Neutrophil (primary cell): ENCODE data around the gene PTTG1IP2.

ENCODE experiments used
- H3K27ac ChIP-seq: fragments of 200-600 bp; sonication (generic); 2 replicates; pipeline ENCODE4 v1.5.1; 2016; ENCODE audit warnings: mild to moderate bottlenecking, moderate library complexity
- H3K27me3 ChIP-seq: fragments of 200-600 bp; sonication (generic); 2 replicates; pipeline ENCODE4 v1.6.0; 2016; ENCODE audit warnings: mild to moderate bottlenecking
- H3K36me3 ChIP-seq: fragments of 200-600 bp; sonication (generic); 2 replicates; pipeline ENCODE4 v1.5.1; 2017
- H3K4me1 ChIP-seq, 2 experiments: fragments of 200-600 bp in 1 of 2; sonication (generic) in 1 of 2; 1 replicate in 1 of 2; 2 replicates in 1 of 2; pipeline versions ENCODE4 v1.5.1 to v1.6.1; 2013 to 2016; ENCODE audit warnings: low read depth in 1 of 2, low read length in 1 of 2, mild to moderate bottlenecking in 1 of 2, moderate library complexity in 1 of 2; ENCODE audit not compliant: control insufficient read depth in 1 of 2, insufficient read depth in 1 of 2
- H3K4me3 ChIP-seq, 2 experiments: fragments of 200-600 bp in 1 of 2; sonication (generic) in 1 of 2; 1 replicate in 1 of 2; 2 replicates in 1 of 2; pipeline ENCODE4 v1.5.1; 2013 to 2016; ENCODE audit warnings: low read depth in 1 of 2, low read length in 1 of 2, mild to moderate bottlenecking in 1 of 2, moderate library complexity in 1 of 2
- H3K9me3 ChIP-seq: fragments of 200-600 bp; sonication (generic); 2 replicates; pipeline ENCODE4 v1.5.1; 2016
- CTCF ChIP-seq: fragments of 200-600 bp; sonication (generic); IDR thresholded peaks from 2 replicates; pipeline ENCODE4 v1.5.1; 2016; ENCODE audit warnings: antibody characterized with exemption

PTTG1IP2 gene

GRCh38 chr7:90518630-90519029 lies 49.2 kb downstream of the PTTG1IP2 start:
- Histone ChIP-seq H3K4me3 (no peak overlapping the region), H3K4me1 (no peaks in the 10 kb centered on the region), H3K9me3 (no peaks in the 10 kb centered on the region), H3K27ac (no peak overlapping the region), H3K36me3 (no peaks in the 10 kb centered on the region), H3K27me3 (peaks cover 16% of the 10 kb centered on the region)
- TF ChIP-seq CTCF, result no peak

GRCh38 chr7:90520484-90520883 lies 51.0 kb downstream of the PTTG1IP2 start:
- Histone ChIP-seq H3K36me3 (no peaks in the 10 kb centered on the region), H3K27me3 (peaks cover 16% of the 10 kb centered on the region), H3K4me1 (no peaks in the 10 kb centered on the region), H3K4me3 (no peak overlapping the region), H3K9me3 (no peaks in the 10 kb centered on the region), H3K27ac (no peak overlapping the region)
- TF ChIP-seq CTCF, result no peak

- no peak for TF ChIP-seq CTCF
- Histone ChIP-seq H3K36me3 (no peaks in the 10 kb centered on the region), H3K27ac (no peak overlapping the region), H3K27me3 (no peaks in the 10 kb centered on the region), H3K9me3 (no peaks in the 10 kb centered on the region), H3K4me1 (no peaks in the 10 kb centered on the region), H3K4me3 (no peak overlapping the region)
Measured at GRCh38 chr7:90530263-90530662, 60.8 kb downstream of the PTTG1IP2 start.

- no peak overlapping the region for H3K4me3 ChIP-seq
- no peak for TF ChIP-seq CTCF
- H3K9me3 ChIP-seq, result no peaks in the 10 kb centered on the region
- no peak overlapping the region for H3K27ac ChIP-seq
- H3K27me3 ChIP-seq, result no peaks in the 10 kb centered on the region
- no peaks in the 10 kb centered on the region for H3K4me1 ChIP-seq
- H3K36me3 ChIP-seq, result no peaks in the 10 kb centered on the region
Measured at GRCh38 chr7:90532231-90532929, 62.9 kb downstream of the PTTG1IP2 start.

- no peak overlapping the region for H3K27ac ChIP-seq
- H3K4me3 ChIP-seq, result no peak overlapping the region
- H3K4me1 ChIP-seq, result no peaks in the 10 kb centered on the region
- no peak for TF ChIP-seq CTCF
- no peaks in the 10 kb centered on the region for H3K27me3 ChIP-seq
- no peaks in the 10 kb centered on the region for H3K36me3 ChIP-seq
- H3K9me3 ChIP-seq, result no peaks in the 10 kb centered on the region
Measured at GRCh38 chr7:90536449-90536848, 67.0 kb downstream of the PTTG1IP2 start.
